HepG2 (cell line): ENCODE data around the gene SNRNP200. TPM values are rescaled to one million over a fixed set of nuclear protein-coding genes. Genes with fewer than 3 reads are reported as not detected.

Experiments
- ATAC-seq: fragments of 200-7000 bp; cut with Tn5 transposase; 3 replicates; pipeline ENCODE4 v1.9.1; 2020; ENCODE audit warnings: mild to moderate bottlenecking, moderate library complexity
- BruUV-seq: library from RNA; stranded (reverse); fragments of 400-500 nt; replicated peaks from 2 replicates; lab custom pipeline; 2021; lab: Mats Ljungman, UMichigan
- CTCF ChIA-PET: fragments of 300-600 bp; formaldehyde crosslinking; extraction: SDS; loops from one replicate; lab custom pipeline; 2021; ENCODE audit warnings: low total read pairs, inconsistent platforms, low intra/inter-chr PET ratio; lab: Yijun Ruan, JAX
- POLR2A ChIA-PET: fragments of 350-600 bp; sonication (Branson Sonifier 250); formaldehyde crosslinking; loops from one replicate; lab custom pipeline; 2020; ENCODE audit warnings: antibody characterized with exemption, inconsistent platforms; lab: Yijun Ruan, JAX
- DNase-seq: peaks from one replicate; pipeline ENCODE4 v3.0.0-alpha.2; 2015; ENCODE audit warnings: low spot score
- FAIRE-seq: peaks from 3 replicates; lab custom pipeline; 2011; peaks lifted over from hg19 to GRCh38; lab: Jason Lieb, UNC
- H2AFZ ChIP-seq: one replicate; pipeline ENCODE4 v1.6.1; 2011; ENCODE audit warnings: low read length, inconsistent platforms
- H3K27ac ChIP-seq: fragments of 300-600 bp; 3 replicates; pipeline ENCODE4 v1.8.0; 2011; ENCODE audit warnings: mixed run types, mild to moderate bottlenecking, mixed read lengths, low read length, inconsistent platforms; ENCODE audit not compliant: insufficient read depth; ENCODE audit errors: extremely low read length
- H3K27me3 ChIP-seq, 2 experiments: fragments of 200-600 bp in 1 of 2; 2 replicates in 1 of 2; 3 replicates in 1 of 2; pipeline versions ENCODE4 v1.6.0 to v1.8.0; 2011; ENCODE audit warnings: low read length in 2 of 2, mild to moderate bottlenecking in 2 of 2, moderate library complexity in 2 of 2, inconsistent platforms in 1 of 2; ENCODE audit not compliant: insufficient read depth in 2 of 2, control insufficient read depth in 1 of 2
- H3K36me3 ChIP-seq, 2 experiments: fragments of 200-600 bp in 1 of 2; replicated peaks in 1 of 2; 2 replicates in 1 of 2; 3 replicates in 1 of 2; pipeline versions ENCODE4 v1.5.1 to v1.8.0; 2011; ENCODE audit warnings: low read length in 2 of 2, inconsistent platforms in 1 of 2; ENCODE audit not compliant: insufficient read depth in 2 of 2, control insufficient read depth in 1 of 2
- H3K4me1 ChIP-seq: 2 replicates; pipeline ENCODE4 v1.5.1; 2012; ENCODE audit warnings: low read length, inconsistent platforms; ENCODE audit not compliant: insufficient read depth
- H3K4me2 ChIP-seq: 2 replicates; pipeline ENCODE4 v1.6.0; 2011; ENCODE audit warnings: low read depth, low read length, inconsistent platforms
- H3K4me3 ChIP-seq, 3 experiments: fragments of 200-600 bp in 1 of 3; sonication (generic), shearing (Covaris generic) in 1 of 3; replicated peaks in 1 of 3; 2 replicates each; pipeline ENCODE4 v1.5.1; 2011 to 2016; ENCODE audit warnings: low read length in 3 of 3, inconsistent platforms in 2 of 3, low read depth in 2 of 3, mild to moderate bottlenecking in 2 of 3, control low read depth in 1 of 3, mixed read lengths in 1 of 3; ENCODE audit not compliant: insufficient read depth in 1 of 3
- H3K79me2 ChIP-seq: one replicate; pipeline ENCODE4 v1.6.1; 2011; ENCODE audit warnings: low read length, inconsistent platforms; ENCODE audit not compliant: insufficient read depth
- H3K9ac ChIP-seq: 2 replicates; pipeline ENCODE4 v1.6.0; 2011; ENCODE audit warnings: mild to moderate bottlenecking, low read depth, low read length, inconsistent platforms; ENCODE audit not compliant: insufficient read depth
- H3K9me3 ChIP-seq: 2 replicates; pipeline ENCODE4 v1.5.1; 2012; ENCODE audit warnings: mild to moderate bottlenecking, low read length
- H4K20me1 ChIP-seq: 2 replicates; pipeline ENCODE4 v1.6.0; 2011; ENCODE audit warnings: inconsistent platforms, mild to moderate bottlenecking, low read length, moderate library complexity; ENCODE audit not compliant: insufficient read depth
- ATF2 ChIP-seq: sonication (generic); formaldehyde crosslinking; IDR thresholded peaks from 2 replicates; pipeline ENCODE4 v1.4.0; 2020; ENCODE audit warnings: missing genetic modification reagents
- EEA1 ChIP-seq: sonication (generic); formaldehyde crosslinking; IDR thresholded peaks from 2 replicates; pipeline ENCODE4 v1.5.1; 2020; ENCODE audit warnings: mild to moderate bottlenecking, missing genetic modification reagents, borderline replicate concordance
- FOSL2 ChIP-seq: sonication (generic); formaldehyde crosslinking; IDR thresholded peaks from 2 replicates; pipeline ENCODE4 v1.4.0; 2020; ENCODE audit warnings: missing genetic modification reagents
- JUND ChIP-seq: sonication (generic); formaldehyde crosslinking; IDR thresholded peaks from 2 replicates; pipeline ENCODE4 v1.8.0; 2022; ENCODE audit warnings: mild to moderate bottlenecking, missing genetic modification reagents
- KIAA2018 ChIP-seq: sonication (generic); formaldehyde crosslinking; IDR thresholded peaks from 2 replicates; pipeline ENCODE4 v1.5.0; 2020; ENCODE audit warnings: mild to moderate bottlenecking, missing genetic modification reagents, borderline replicate concordance
- NCOR1 ChIP-seq: fragments of 200-600 bp; sonication (generic); IDR thresholded peaks from 2 replicates; pipeline ENCODE4 v1.7.0; 2017; ENCODE audit warnings: antibody characterized with exemption, low read length, borderline replicate concordance
- PHF8 ChIP-seq: sonication (generic); formaldehyde crosslinking; IDR thresholded peaks from 2 replicates; pipeline ENCODE4 v1.5.0; 2020; ENCODE audit warnings: missing genetic modification reagents
- SATB2 ChIP-seq: sonication (generic); formaldehyde crosslinking; IDR thresholded peaks from 2 replicates; pipeline ENCODE4 v1.5.0; 2020; ENCODE audit warnings: missing genetic modification reagents
- SP1 ChIP-seq, 2 experiments: fragments of 450-650 bp in 1 of 2; sonication (generic) in 1 of 2; formaldehyde crosslinking in 1 of 2; IDR thresholded peaks; 2 replicates each; pipeline versions ENCODE4 v1.4.0 to v1.6.1; 2016 to 2020; ENCODE audit warnings: missing genetic modification reagents in 1 of 2
- THYN1 ChIP-seq: sonication (generic); formaldehyde crosslinking; IDR thresholded peaks from 2 replicates; pipeline ENCODE4 v1.8.1; 2023; ENCODE audit warnings: low read depth, mild to moderate bottlenecking, moderate library complexity, missing genetic modification reagents, borderline replicate concordance
- ZBTB3 ChIP-seq: sonication (generic); formaldehyde crosslinking; IDR thresholded peaks from 2 replicates; pipeline ENCODE4 v1.4.0; 2020; ENCODE audit warnings: low read depth, mild to moderate bottlenecking, moderate library complexity, missing genetic modification reagents, borderline replicate concordance
- ZNF431 ChIP-seq: sonication (generic); formaldehyde crosslinking; IDR thresholded peaks from 2 replicates; pipeline ENCODE4 v1.9.0; 2022; ENCODE audit warnings: missing genetic modification reagents, low read depth, mild to moderate bottlenecking, borderline replicate concordance
- ZNF720 ChIP-seq: sonication (generic); formaldehyde crosslinking; IDR thresholded peaks from 2 replicates; pipeline ENCODE4 v1.4.0; 2020; ENCODE audit warnings: missing genetic modification reagents
- ZNF749 ChIP-seq: sonication (generic); formaldehyde crosslinking; IDR thresholded peaks from 2 replicates; pipeline ENCODE4 v1.8.0; 2022; ENCODE audit warnings: mild to moderate bottlenecking, missing genetic modification reagents, moderate library complexity, borderline replicate concordance
- ZNF75D ChIP-seq: sonication (generic); formaldehyde crosslinking; IDR thresholded peaks from 2 replicates; pipeline ENCODE4 v1.8.1; 2023; ENCODE audit warnings: missing genetic modification reagents, mild to moderate bottlenecking, borderline replicate concordance
- WGBS: methylation state at CpG from one replicate; pipeline ENCODE4 v1.1.6; 2017; ENCODE audit warnings: low lambda C conversion rate; 5-methylcytosine and 5-hydroxymethylcytosine counted together
- in situ Hi-C: cut with HindIII; loops from 2 replicates; pipeline ENCODE4 v1.10.0; 2017; ENCODE audit warnings: low pct_unique_long_range_greater_than_20kb; ENCODE audit not compliant: extremely low pct_ligation_motif_present
- intact Hi-C: fragments of 100-400 bp; cut with micrococcal nuclease; formaldehyde crosslinking; loops from one replicate; pipeline ENCODE4 v1.10.0; 2022; ENCODE audit not compliant: unreplicated experiment
- polyA plus RNA-seq, 8 experiments: library from polyadenylated mRNA; depleted of rRNA in 3 of 8; stranded (reverse) in 7 of 8; unstranded in 1 of 8; fragments of >200 nt; fragmentation: Illumina TruSeq in 4 of 8; extraction: Trizol in 4 of 8; gene quantifications; 2 replicates each; pipeline versions ENCODE4 v1.2.1 to v1.2.3, GENCODE V29; 2011 to 2016; ENCODE audit warnings: low read depth in 4 of 8, missing spikeins in 1 of 8, mixed read lengths in 1 of 8; ENCODE audit not compliant: insufficient read depth in 1 of 8
- total RNA-seq, 5 experiments: library from RNA; depleted of rRNA; stranded (reverse); fragments of >200 nt; fragmentation: Illumina TruSeq; extraction: Trizol; gene quantifications; 2 replicates each; pipeline ENCODE4 v1.2.3, GENCODE V29; 2016; ENCODE audit warnings: low read depth in 1 of 5

SNRNP200 gene
- total and polyA plus RNA-seq, 2 of the 13 experiments (the other 11 are each of a cell fraction or from before 2014, with no cell fraction given), result 99.0 to 232 TPM

GRCh38 chr2:96259497-96259921 is 45.8 kb downstream of the SNRNP200 start:
- WGBS, result 81% methylated on average over 5 of the region's 5 CpGs
- ChIA-PET POLR2A (interaction anchor here (0.6 to 4.4 kb wide), 11 partner anchors 8 to 149 kb away, joined by 3 to 91 read pairs (median 9); partner anchors contain the start of genes SNRNP200 and STARD7), CTCF (interaction anchor here (1.0 kb wide), 1 partner anchor 51 kb away, joined by 3 read pairs; the partner anchor contains the start of gene STARD7)
- no peaks in the 10 kb centered on the region for H4K20me1 ChIP-seq
- H3K4me1 ChIP-seq, result peaks cover 71% of the 10 kb centered on the region
- H3K27me3 ChIP-seq, result no peaks in the 10 kb centered on the region
- H3K9ac ChIP-seq, result peak overlapping the region; percentile 66
- H3K36me3 ChIP-seq, result peaks cover 18 to 42% of the 10 kb centered on the region in 2 experiments
- peak overlapping the region; percentile 92 for H3K27ac ChIP-seq
- H3K9me3 ChIP-seq, result no peaks in the 10 kb centered on the region
- H3K79me2 ChIP-seq, result peaks cover 56% of the 10 kb centered on the region
- intact Hi-C loops (no loop called here), in situ Hi-C loops (no loop called here)
- ATAC-seq, result peak; percentile 0; the same call in 1 of the 3 replicates
- H3K4me2 ChIP-seq, result peak overlapping the region; percentile 98
- no TSS peak for BruUV-seq
- FAIRE-seq, result no peak
- peak; percentile 21 for DNase-seq
- peak overlapping the region in 2 of 3 experiments; percentile 12 to 68; a peak in 3 of 6 replicates for H3K4me3 ChIP-seq
- no peak overlapping the region for H2AFZ ChIP-seq
- TF ChIP-seq SP1 (IDR thresholded peaks at IDR 0.05) (no peak), SP1 (CRISPR knock-in tag; IDR thresholded peaks at IDR 0.05) (no peak), ATF2 (CRISPR knock-in tag) (0 out of 2 replicates have a peak, but pooled peaks have one; percentile 54), ZNF431 (CRISPR knock-in tag) (no peak), KIAA2018 (CRISPR knock-in tag) (no peak), JUND (CRISPR knock-in tag) (0 out of 2 replicates have a peak, but pooled peaks have one; percentile 14), FOSL2 (CRISPR knock-in tag) (peak; percentile 38), SATB2 (no peak), THYN1 (CRISPR knock-in tag) (no peak), ZNF749 (no peak), EEA1 (no peak), PHF8 (CRISPR knock-in tag) (no peak), ZBTB3 (no peak), ZNF75D (CRISPR knock-in tag) (no peak), NCOR1 (no peak), ZNF720 (no peak)
